Measurements from ENCODE around the gene DHX8. TPM values are rescaled to one million over a fixed set of nuclear protein-coding genes. Genes with fewer than 3 reads are reported as not detected.

DHX8 gene
- total RNA-seq, 1 donor from 2014 or later = 37.0 TPM

GRCh38 chr17:43572368-43572980, 88.7 kb downstream of the DHX8 start:
- DNase-seq (ENCODE audit: low spot score) = no peak

GRCh38 chr17:43573579-43574321, 90.0 kb downstream of the DHX8 start:
- DNase-seq (ENCODE audit: low spot score) = no peak

- no peak for DNase-seq (ENCODE audit: low spot score)
Observed at GRCh38 chr17:43574348-43574747, 90.6 kb downstream of the DHX8 start.

GRCh38 chr17:43574896-43575525, 91.2 kb downstream of the DHX8 start:
- DNase-seq (ENCODE audit: low spot score) = no peak

Other genes starting within 250 kb of the DHX8 start
- gene RNU2-1, start 250.0 kb upstream of the DHX8 start, total RNA-seq = 7,388 TPM
- gene ARL4D, start 85.0 kb upstream of the DHX8 start, total RNA-seq = 18.0 TPM
- 0.48 TPM for gene ETV4, start 62.4 kb downstream of the DHX8 start, total RNA-seq
- gene MEOX1, start 177.9 kb downstream of the DHX8 start, total RNA-seq = 25.3 TPM

Measured in mesenteric fat pad (tissue), 1 donor.